CD14-positive monocyte (primary cell): ENCODE measurements around the gene APOL3. TPM values are rescaled to one million over a fixed set of nuclear protein-coding genes. Genes with fewer than 3 reads are reported as not detected.
A peak's percentile ranks its signal among the peaks of the same experiment; 100 is the strongest.
"Not testable (repeated sequence)": the region's sequence is repeated elsewhere in the genome, so short reads cannot be mapped to it uniquely, and the experiment has no call there.

ENCODE experiments used
- DNase-seq, 3 donors: peaks; one replicate each; pipeline ENCODE4 v3.0.0-alpha.2; 2011 to 2022
- H2AFZ ChIP-seq: 2 replicates; pipeline ENCODE4 v1.6.0; 2012; ENCODE audit warnings: mild to moderate bottlenecking, low read depth, low read length, inconsistent platforms; ENCODE audit not compliant: insufficient read depth, poor library complexity, severe bottlenecking
- H3K27ac ChIP-seq, 2 donors: 1 replicate in 1 of 2; 2 replicates in 1 of 2; pipeline ENCODE4 v1.5.1; 2012 to 2013; ENCODE audit warnings: low read length in 2 of 2, control low read depth in 1 of 2, inconsistent platforms in 1 of 2, low read depth in 1 of 2, mild to moderate bottlenecking in 1 of 2
- H3K27me3 ChIP-seq, 2 donors: one replicate each; pipeline versions ENCODE4 v1.6.0 to v1.6.1; 2011 to 2013; ENCODE audit warnings: low read length in 2 of 2; ENCODE audit not compliant: control insufficient read depth in 2 of 2, insufficient read depth in 2 of 2
- H3K36me3 ChIP-seq, 2 donors: replicated peaks in 1 of 2; 1 replicate in 1 of 2; 2 replicates in 1 of 2; pipeline versions ENCODE4 v1.5.1 to v1.6.1; 2012 to 2013; ENCODE audit warnings: low read length in 2 of 2, control low read depth in 1 of 2, inconsistent platforms in 1 of 2, mild to moderate bottlenecking in 1 of 2; ENCODE audit not compliant: insufficient read depth in 2 of 2, control insufficient read depth in 1 of 2
- H3K4me1 ChIP-seq, 2 donors: 1 replicate in 1 of 2; 2 replicates in 1 of 2; pipeline versions ENCODE4 v1.5.1 to v1.6.1; 2012 to 2013; ENCODE audit warnings: low read length in 2 of 2, control low read depth in 1 of 2, inconsistent platforms in 1 of 2, mild to moderate bottlenecking in 1 of 2, moderate library complexity in 1 of 2; ENCODE audit not compliant: insufficient read depth in 2 of 2, control insufficient read depth in 1 of 2
- H3K4me2 ChIP-seq: replicated peaks from 2 replicates; pipeline ENCODE3; 2012; ENCODE audit warnings: low read length, moderate library complexity, mild to moderate bottlenecking; ENCODE audit not compliant: poor library complexity, severe bottlenecking; ENCODE audit errors: extremely low read depth
- H3K4me3 ChIP-seq, 3 experiments: fragments of 200-600 bp in 1 of 3; sonication (generic) in 1 of 3; replicated peaks in 1 of 3; 1 replicate in 2 of 3; 2 replicates in 1 of 3; pipeline ENCODE4 v1.5.1; 2011 to 2013; ENCODE audit warnings: low read length in 3 of 3, mild to moderate bottlenecking in 3 of 3, control low read depth in 2 of 3, low read depth in 2 of 3, inconsistent platforms in 1 of 3, moderate library complexity in 1 of 3
- H3K79me2 ChIP-seq: 2 replicates; pipeline ENCODE4 v1.6.0; 2012; ENCODE audit warnings: mild to moderate bottlenecking, control low read depth, inconsistent platforms, low read length, moderate library complexity; ENCODE audit not compliant: insufficient read depth
- H3K9ac ChIP-seq: 2 replicates; pipeline ENCODE4 v1.6.0; 2017; ENCODE audit warnings: low read length, mild to moderate bottlenecking; ENCODE audit not compliant: insufficient read depth, poor library complexity, severe bottlenecking
- H3K9me3 ChIP-seq, 2 donors: replicated peaks in 1 of 2; 1 replicate in 1 of 2; 2 replicates in 1 of 2; pipeline versions ENCODE4 v1.5.1 to v1.6.1; 2012 to 2013; ENCODE audit warnings: low read length in 2 of 2, control low read depth in 1 of 2; ENCODE audit not compliant: control insufficient read depth in 1 of 2, insufficient read depth in 1 of 2
- H4K20me1 ChIP-seq: 2 replicates; pipeline ENCODE4 v1.6.0; 2012; ENCODE audit warnings: mild to moderate bottlenecking, low read length, control low read depth, moderate library complexity; ENCODE audit not compliant: insufficient read depth
- H3K27ac Mint-ChIP-seq, 7 donors: one replicate each; pipeline ENCODE4 v1.8.0; 2020; ENCODE audit warnings: mild to moderate bottlenecking in 7 of 7, mixed read lengths in 7 of 7, moderate library complexity in 6 of 7, inconsistent platforms in 2 of 7
- H3K27me3 Mint-ChIP-seq, 3 donors: one replicate each; pipeline ENCODE4 v1.8.0; 2021 to 2022; ENCODE audit warnings: low read depth in 3 of 3, mild to moderate bottlenecking in 3 of 3, mixed read lengths in 3 of 3, moderate library complexity in 3 of 3, inconsistent platforms in 1 of 3
- H3K36me3 Mint-ChIP-seq, 2 donors: one replicate each; pipeline ENCODE4 v1.8.0; 2020; ENCODE audit warnings: mixed read lengths in 2 of 2, inconsistent platforms in 1 of 2, mild to moderate bottlenecking in 1 of 2
- H3K4me1 Mint-ChIP-seq: one replicate; pipeline ENCODE4 v1.8.0; 2020; ENCODE audit warnings: mild to moderate bottlenecking, mixed read lengths
- H3K4me3 Mint-ChIP-seq, 2 donors: one replicate each; pipeline ENCODE4 v1.8.0; 2020; ENCODE audit warnings: mild to moderate bottlenecking in 2 of 2, mixed read lengths in 2 of 2, moderate library complexity in 1 of 2
- H3K9me3 Mint-ChIP-seq, 7 donors: one replicate each; pipeline ENCODE4 v1.8.0; 2020 to 2022; ENCODE audit warnings: mixed read lengths in 7 of 7, mild to moderate bottlenecking in 6 of 7, moderate library complexity in 6 of 7, inconsistent platforms in 2 of 7
- CTCF ChIP-seq: fragments of 200-600 bp; IDR thresholded peaks from one replicate; pipeline ENCODE4 v1.8.0; 2022; ENCODE audit warnings: antibody characterized with exemption, mild to moderate bottlenecking
- WGBS: methylation state at CpG from one replicate; pipeline ENCODE4 v1.1.5; 2013; ENCODE audit warnings: missing lambda C conversion rate; ENCODE audit not compliant: insufficient coverage; 5-methylcytosine and 5-hydroxymethylcytosine counted together
- intact Hi-C, 2 donors: fragments of 100-400 bp; cut with micrococcal nuclease; formaldehyde crosslinking; loops; one replicate each; pipeline versions ENCODE4 v1.15.0 to v1.15.1; 2023
- polyA minus RNA-seq: library from RNA; depleted of rRNA, polyadenylated mRNA; stranded (reverse); fragments of >200 nt; gene quantifications from 2 replicates; pipeline ENCODE4 v1.2.3, GENCODE V29; 2012
- polyA plus RNA-seq, 3 donors: library from polyadenylated mRNA; depleted of rRNA in 1 of 3; unstranded in 2 of 3; stranded (reverse) in 1 of 3; fragments of 300-500 nt in 2 of 3; fragments of >200 nt in 1 of 3; fragmentation: Illumina TruSeq in 2 of 3; gene quantifications; 1 replicate in 2 of 3; 2 replicates in 1 of 3; pipeline ENCODE4 v1.2.3, GENCODE V29; 2012 to 2021
- total RNA-seq, 12 experiments: library from RNA in 1 of 12; stranded (reverse) in 1 of 12; fragments of 120-200 nt in 1 of 12; gene quantifications; one replicate each; pipeline ENCODE4 v1.2.4 and lab custom pipeline; 2013 to 2026; ENCODE audit warnings: mixed read lengths in 6 of 12, inconsistent platforms in 1 of 12

The APOL3 gene
- 132 TPM for total RNA-seq (2013)
- polyA plus RNA-seq (10 to 100 TPM; 39.9 to 97.0 (median 61.3) TPM), polyA minus RNA-seq (71.2 and 152 TPM in 2 replicates), total RNA-seq (lab: John Stamatoyannopoulos, UW) (23.2 to 60.3 (median 52.2) reads per million in 11 experiments)

- H3K9me3 ChIP-seq: no peaks in the 10 kb centered on the region
- 0% methylated on average over 2 of the region's 3 CpGs for WGBS
- H3K4me1 ChIP-seq: peaks cover 98 to 99% of the 10 kb centered on the region in 2 donors
- Mint-ChIP-seq H3K9me3 (peaks cover 0 to 2% (median 0%) of the 10 kb centered on the region in 7 donors), H3K27me3 (no peaks in the 10 kb centered on the region), H3K4me3 (peak within 1 kb of the TSS; percentile 88 to 96), H3K27ac (peak within 1 kb of the TSS; percentile 93 to 99 (median 95)), H3K36me3 (peaks cover 13 to 21% of the 10 kb centered on the region in 2 donors), H3K4me1 (peaks cover 98% of the 10 kb centered on the region)
- no peak for TF ChIP-seq CTCF
- H3K36me3 ChIP-seq: peaks cover 0 to 3% of the 10 kb centered on the region in 2 donors
- peaks cover 7% of the 10 kb centered on the region for H4K20me1 ChIP-seq
- no peaks in the 10 kb centered on the region for H3K27me3 ChIP-seq
- peak within 1 kb of the TSS; percentile 61 to 90 (median 80) for H3K4me3 ChIP-seq
- peak within 1 kb of the TSS; percentile 69 for H2AFZ ChIP-seq
- intact Hi-C loops: no loop called here
- H3K4me2 ChIP-seq: peak within 1 kb of the TSS; percentile 96
- peak within 1 kb of the TSS; percentile 70 for H3K9ac ChIP-seq
- DNase-seq: peak; percentile 27 to 64 (median 45)
- peak within 1 kb of the TSS; percentile 93 to 97 for H3K27ac ChIP-seq
- H3K79me2 ChIP-seq: peaks cover 61% of the 10 kb centered on the region
These were observed at the start of gene APOL3 for GRCh38 chr22:36160499-36160942. APOL3 (minus strand) TSS chr22:36160755; CDS start chr22:36149055, 11,700 bp downstream.

GRCh38 chr22:36210224-36210623 is 49.7 kb upstream of the APOL3 start:
- Mint-ChIP-seq H3K27ac (peak overlapping the region; percentile 43 to 85 (median 74)), H3K4me3 (peak overlapping the region in 1 of 2 donors; percentile 62)

GRCh38 chr22:36209488-36209908 is 48.9 kb upstream of the APOL3 start:
- H3K27me3 ChIP-seq, H3K36me3 ChIP-seq, H3K9me3 ChIP-seq, H3K4me2 ChIP-seq, H3K27me3 Mint-ChIP-seq, H3K36me3 Mint-ChIP-seq, H3K9ac ChIP-seq, H4K20me1 ChIP-seq, intact Hi-C loops, H3K79me2 ChIP-seq, H2AFZ ChIP-seq, DNase-seq: not testable (repeated sequence)
- H3K4me1 Mint-ChIP-seq: peaks cover 74% of the 10 kb centered on the region
- peaks cover 65 to 71% of the 10 kb centered on the region in 2 donors for H3K4me1 ChIP-seq
- peak overlapping the region in 1 of 2 donors; percentile 17 for H3K4me3 Mint-ChIP-seq
- H3K4me3 ChIP-seq: peak overlapping the region in 1 of 3 experiments; percentile 49
- peaks cover 2 to 15% (median 5%) of the 10 kb centered on the region in 7 donors for H3K9me3 Mint-ChIP-seq
- peak overlapping the region in 6 of 7 donors; percentile 6 to 85 (median 71) for H3K27ac Mint-ChIP-seq
- peak overlapping the region in 1 of 2 donors; percentile 15 for H3K27ac ChIP-seq
- 0% methylated on average over 1 of the region's 5 CpGs for WGBS

More at GRCh38 chr22:36210224-36210623, 49.7 kb upstream of the APOL3 start:
- no peak overlapping the region for H2AFZ ChIP-seq
- no peaks in the 10 kb centered on the region for H3K36me3 ChIP-seq
- TF ChIP-seq CTCF: no peak
- H3K9ac ChIP-seq: no peak overlapping the region
- H3K4me1 ChIP-seq: peaks cover 61 to 65% of the 10 kb centered on the region in 2 donors
- no peaks in the 10 kb centered on the region for H3K27me3 ChIP-seq
- no CpG with 5 or more reads among the region's 3 CpGs for WGBS
- intact Hi-C loops: no loop called here
- H4K20me1 ChIP-seq: no peaks in the 10 kb centered on the region
- peak overlapping the region in 1 of 2 donors; percentile 19 for H3K27ac ChIP-seq
- peak overlapping the region; percentile 16 for H3K4me2 ChIP-seq
- Mint-ChIP-seq H3K36me3 (peaks cover 3 to 5% of the 10 kb centered on the region in 2 donors), H3K4me1 (peaks cover 74% of the 10 kb centered on the region), H3K27me3 (peaks cover 0 to 3% (median 0%) of the 10 kb centered on the region in 3 donors), H3K9me3 (peaks cover 2 to 15% (median 5%) of the 10 kb centered on the region in 7 donors)
- no peak for DNase-seq
- peaks cover 0 to 3% of the 10 kb centered on the region in 2 donors for H3K9me3 ChIP-seq
- H3K79me2 ChIP-seq: no peaks in the 10 kb centered on the region
- H3K4me3 ChIP-seq: peak overlapping the region in 1 of 3 experiments; percentile 49
